Prostate gland (tissue), 2 donors: ENCODE measurements around the gene C12orf56.

Experiments used
- POLR2A ChIP-seq: fragments of 450-650 bp; IDR thresholded peaks from one replicate; pipeline ENCODE4 v1.6.1; 2016; ENCODE audit warnings: antibody characterized with exemption, mild to moderate bottlenecking
- TF ChIP-seq, protein P1 (sequence below), 4 experiments: fragments of 200-600 bp in 2 of 4; fragments of 450-650 bp in 2 of 4; sonication (generic) in 2 of 4; IDR thresholded peaks; 1 replicate in 3 of 4; 2 replicates in 1 of 4; pipeline ENCODE4 v1.5.1; 2016 to 2019; ENCODE audit warnings: antibody characterized with exemption in 4 of 4, mild to moderate bottlenecking in 2 of 4, moderate library complexity in 2 of 4

- TF ChIP-seq, protein P1, sequence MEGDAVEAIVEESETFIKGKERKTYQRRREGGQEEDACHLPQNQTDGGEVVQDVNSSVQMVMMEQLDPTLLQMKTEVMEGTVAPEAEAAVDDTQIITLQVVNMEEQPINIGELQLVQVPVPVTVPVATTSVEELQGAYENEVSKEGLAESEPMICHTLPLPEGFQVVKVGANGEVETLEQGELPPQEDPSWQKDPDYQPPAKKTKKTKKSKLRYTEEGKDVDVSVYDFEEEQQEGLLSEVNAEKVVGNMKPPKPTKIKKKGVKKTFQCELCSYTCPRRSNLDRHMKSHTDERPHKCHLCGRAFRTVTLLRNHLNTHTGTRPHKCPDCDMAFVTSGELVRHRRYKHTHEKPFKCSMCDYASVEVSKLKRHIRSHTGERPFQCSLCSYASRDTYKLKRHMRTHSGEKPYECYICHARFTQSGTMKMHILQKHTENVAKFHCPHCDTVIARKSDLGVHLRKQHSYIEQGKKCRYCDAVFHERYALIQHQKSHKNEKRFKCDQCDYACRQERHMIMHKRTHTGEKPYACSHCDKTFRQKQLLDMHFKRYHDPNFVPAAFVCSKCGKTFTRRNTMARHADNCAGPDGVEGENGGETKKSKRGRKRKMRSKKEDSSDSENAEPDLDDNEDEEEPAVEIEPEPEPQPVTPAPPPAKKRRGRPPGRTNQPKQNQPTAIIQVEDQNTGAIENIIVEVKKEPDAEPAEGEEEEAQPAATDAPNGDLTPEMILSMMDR (IDR thresholded peaks at IDR 0.05) = no peak
- TF ChIP-seq POLR2A = no peak
Measured at GRCh38 chr12:64428956-64429355, 38.4 kb upstream of the C12orf56 start.
